ENCODE data around the gene IFT88. TPM values are rescaled to one million over a fixed set of nuclear protein-coding genes. Genes with fewer than 3 reads are reported as not detected.

Gene IFT88
- total RNA-seq, 1 experiment from 2014 or later, result 5.2 TPM

DNA sequence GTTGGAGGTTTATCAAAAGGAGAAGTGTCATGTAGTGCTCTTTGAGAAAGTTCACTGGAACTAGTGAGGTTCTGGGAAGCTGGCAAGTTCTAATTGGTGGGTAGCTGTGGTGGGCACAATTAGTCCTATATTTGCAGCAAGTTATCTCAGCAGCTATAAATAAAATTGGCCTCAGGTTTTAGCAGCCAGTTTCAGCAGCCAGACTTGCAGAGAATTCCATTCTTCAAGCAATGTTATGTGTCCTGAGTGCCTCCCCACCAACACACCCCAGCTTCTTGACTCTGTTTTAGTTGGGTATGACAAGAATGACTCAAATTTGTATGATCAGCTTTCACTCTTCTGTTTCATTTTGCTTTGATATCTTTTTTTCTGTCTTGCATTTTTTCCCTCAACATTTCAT, 4.7 kb downstream of the IFT88 start:
- peaks cover 3 to 15% (median 5%) of the 10 kb centered on the region in 3 experiments; a peak in 6 of 7 replicates for H3K36me3 Mint-ChIP-seq (ENCODE audit: insufficient read depth in 1 of 3, low read depth in 3 of 3)
- no peak overlapping the region for H2AK5ac ChIP-seq (ENCODE audit: insufficient read length, low read length)
- H3K27me3 ChIP-seq (ENCODE audit: insufficient read depth, low read length), result no peaks in the 10 kb centered on the region
- H3K79me1 ChIP-seq (ENCODE audit: insufficient read depth, low read depth, low read length, poor library complexity, severe bottlenecking), result no peaks in the 10 kb centered on the region
- no peak overlapping the region for H2BK20ac ChIP-seq (ENCODE audit: low read depth, low read length, poor library complexity, severe bottlenecking)
- no peak overlapping the region for H3K9ac ChIP-seq (ENCODE audit: extremely low read depth, insufficient read length, low read length)
- H3K23me2 ChIP-seq (ENCODE audit: insufficient read length, low read depth, low read length, poor library complexity, severe bottlenecking), result peaks cover 6% of the 10 kb centered on the region
- H3K9me3 ChIP-seq (ENCODE audit: control insufficient read depth, low read depth, low read length), result no peaks in the 10 kb centered on the region
- H2BK120ac ChIP-seq (ENCODE audit: low read depth, low read length, poor library complexity, severe bottlenecking), result no peak overlapping the region
- H3K4ac ChIP-seq (ENCODE audit: low read depth, low read length), result no peak overlapping the region
- H4K5ac ChIP-seq (ENCODE audit: insufficient read length, low read depth, low read length), result no peak overlapping the region
- no peak overlapping the region for H2BK5ac ChIP-seq (ENCODE audit: insufficient read length, low read length)
- no peak overlapping the region for H3K4me3 Mint-ChIP-seq
- H3K4me1 ChIP-seq (ENCODE audit: insufficient read depth, low read length), result no peaks in the 10 kb centered on the region
- no peaks in the 10 kb centered on the region for H3K79me2 ChIP-seq (ENCODE audit: insufficient read depth, low read length)
- DNase-seq, result no peak
- H3K56ac ChIP-seq (ENCODE audit: insufficient read length, low read depth, low read length), result no peak overlapping the region
- no peak overlapping the region for H3K27ac Mint-ChIP-seq
- no peak overlapping the region for H3K14ac ChIP-seq (ENCODE audit: insufficient read depth, low read length)
- H3K9me3 Mint-ChIP-seq, result peaks cover 0 to 5% of the 10 kb centered on the region in 2 experiments; a peak in 2 of 5 replicates
- no peaks in the 10 kb centered on the region for H4K20me1 ChIP-seq (ENCODE audit: control insufficient read depth, insufficient read depth, insufficient read length)
- no peak overlapping the region for H3K23ac ChIP-seq (ENCODE audit: insufficient read length, low read depth, low read length)
- H3K27me3 Mint-ChIP-seq (ENCODE audit: low read depth), result no peaks in the 10 kb centered on the region
- no peak overlapping the region for H4K91ac ChIP-seq (ENCODE audit: insufficient read length, low read depth, low read length)
- TF ChIP-seq, protein P1, sequence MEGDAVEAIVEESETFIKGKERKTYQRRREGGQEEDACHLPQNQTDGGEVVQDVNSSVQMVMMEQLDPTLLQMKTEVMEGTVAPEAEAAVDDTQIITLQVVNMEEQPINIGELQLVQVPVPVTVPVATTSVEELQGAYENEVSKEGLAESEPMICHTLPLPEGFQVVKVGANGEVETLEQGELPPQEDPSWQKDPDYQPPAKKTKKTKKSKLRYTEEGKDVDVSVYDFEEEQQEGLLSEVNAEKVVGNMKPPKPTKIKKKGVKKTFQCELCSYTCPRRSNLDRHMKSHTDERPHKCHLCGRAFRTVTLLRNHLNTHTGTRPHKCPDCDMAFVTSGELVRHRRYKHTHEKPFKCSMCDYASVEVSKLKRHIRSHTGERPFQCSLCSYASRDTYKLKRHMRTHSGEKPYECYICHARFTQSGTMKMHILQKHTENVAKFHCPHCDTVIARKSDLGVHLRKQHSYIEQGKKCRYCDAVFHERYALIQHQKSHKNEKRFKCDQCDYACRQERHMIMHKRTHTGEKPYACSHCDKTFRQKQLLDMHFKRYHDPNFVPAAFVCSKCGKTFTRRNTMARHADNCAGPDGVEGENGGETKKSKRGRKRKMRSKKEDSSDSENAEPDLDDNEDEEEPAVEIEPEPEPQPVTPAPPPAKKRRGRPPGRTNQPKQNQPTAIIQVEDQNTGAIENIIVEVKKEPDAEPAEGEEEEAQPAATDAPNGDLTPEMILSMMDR (conservative IDR thresholded peaks at IDR 0.05), result no peak
- H3T11ph ChIP-seq (ENCODE audit: low read length), result no peak overlapping the region
- H2BK12ac ChIP-seq (ENCODE audit: insufficient read length, low read depth, low read length), result no peak overlapping the region
- H3K4me1 Mint-ChIP-seq, result peaks cover 5 to 9% of the 10 kb centered on the region in 2 experiments
- no peak overlapping the region for H3K4me2 ChIP-seq (ENCODE audit: insufficient read depth, insufficient read length, low read length)
- H2BK15ac ChIP-seq (ENCODE audit: low read depth, low read length), result no peak overlapping the region
- no peak overlapping the region for H4K8ac ChIP-seq (replicated peaks; ENCODE audit: insufficient read length, low read depth, low read length)
- H3K18ac ChIP-seq (ENCODE audit: insufficient read length, low read depth, low read length), result no peak overlapping the region
- H2AFZ ChIP-seq (ENCODE audit: low read length), result no peak overlapping the region
- H3K27ac ChIP-seq (ENCODE audit: insufficient read length, low read depth, low read length), result no peak overlapping the region

Data from H9 (cell line).